RWPE1 (cell line): ENCODE results near the gene EEF2K.

ENCODE experiments used
- CTCF ChIA-PET: fragments of 350-600 bp; sonication (Branson Sonifier 250); formaldehyde crosslinking; extraction: SDS; loops from one replicate; lab custom pipeline; 2021; lab: Yijun Ruan, JAX
- POLR2A ChIA-PET: fragments of 400-600 bp; formaldehyde crosslinking; extraction: SDS; loops from one replicate; lab custom pipeline; 2020; ENCODE audit warnings: antibody characterized with exemption; ENCODE audit not compliant: low non-redundant PET; lab: Yijun Ruan, JAX
- DNase-seq: peaks from one replicate; pipeline ENCODE4 v3.0.0; 2012; ENCODE audit warnings: low spot score
- H3K27ac ChIP-seq: fragments of 450-650 bp; 2 replicates; pipeline ENCODE4 v1.5.1; 2017
- TF ChIP-seq, protein P1 (sequence below): fragments of 450-650 bp; conservative IDR thresholded peaks from 2 replicates; pipeline ENCODE4 v1.5.1; 2017; ENCODE audit warnings: low read depth, mild to moderate bottlenecking

Gene EEF2K

DNA sequence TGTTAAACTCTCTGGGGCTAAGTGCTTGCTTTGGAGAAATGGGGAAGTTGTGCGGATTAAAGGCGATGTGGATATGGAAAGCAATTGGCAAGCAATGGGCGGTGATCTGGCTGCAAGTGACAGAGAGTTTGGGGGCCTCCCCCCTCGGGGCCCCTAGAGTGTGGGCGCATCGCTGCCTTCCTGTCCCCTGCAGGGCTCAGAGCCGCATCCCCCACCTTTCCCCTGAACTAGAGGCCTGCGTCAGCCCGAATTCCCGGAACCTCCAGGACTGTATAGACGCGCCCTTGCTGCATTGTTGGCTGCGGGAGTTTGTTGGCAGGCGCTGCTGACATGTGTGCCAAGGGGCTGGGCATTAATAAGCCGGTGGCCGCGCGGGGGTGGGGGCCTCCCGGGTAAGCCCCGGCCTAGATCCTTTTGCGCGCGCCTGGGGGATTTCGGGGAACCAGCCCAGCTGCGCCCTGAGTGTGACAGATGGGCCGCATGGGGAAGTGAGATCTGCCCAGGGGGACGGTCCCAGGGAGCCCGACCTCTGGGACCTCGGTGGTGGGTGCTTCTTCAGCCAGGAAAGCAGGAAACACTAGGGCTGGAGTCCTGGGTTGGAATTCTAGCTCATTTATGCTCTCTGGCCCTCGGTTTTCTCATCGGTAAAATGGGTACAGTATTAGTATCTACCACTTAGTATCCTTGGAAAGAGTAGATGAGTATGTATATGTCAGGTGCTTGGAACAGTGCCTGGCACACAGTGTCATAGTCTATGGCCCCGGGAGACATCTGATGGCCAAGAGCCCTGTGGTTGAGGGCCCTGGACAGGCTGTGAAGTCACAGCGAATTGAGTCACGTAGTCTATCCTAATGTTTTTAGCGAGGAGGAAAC is 1.0 kb downstream of the EEF2K start:
- peak; percentile 56 for DNase-seq
- TF ChIP-seq, protein P1, sequence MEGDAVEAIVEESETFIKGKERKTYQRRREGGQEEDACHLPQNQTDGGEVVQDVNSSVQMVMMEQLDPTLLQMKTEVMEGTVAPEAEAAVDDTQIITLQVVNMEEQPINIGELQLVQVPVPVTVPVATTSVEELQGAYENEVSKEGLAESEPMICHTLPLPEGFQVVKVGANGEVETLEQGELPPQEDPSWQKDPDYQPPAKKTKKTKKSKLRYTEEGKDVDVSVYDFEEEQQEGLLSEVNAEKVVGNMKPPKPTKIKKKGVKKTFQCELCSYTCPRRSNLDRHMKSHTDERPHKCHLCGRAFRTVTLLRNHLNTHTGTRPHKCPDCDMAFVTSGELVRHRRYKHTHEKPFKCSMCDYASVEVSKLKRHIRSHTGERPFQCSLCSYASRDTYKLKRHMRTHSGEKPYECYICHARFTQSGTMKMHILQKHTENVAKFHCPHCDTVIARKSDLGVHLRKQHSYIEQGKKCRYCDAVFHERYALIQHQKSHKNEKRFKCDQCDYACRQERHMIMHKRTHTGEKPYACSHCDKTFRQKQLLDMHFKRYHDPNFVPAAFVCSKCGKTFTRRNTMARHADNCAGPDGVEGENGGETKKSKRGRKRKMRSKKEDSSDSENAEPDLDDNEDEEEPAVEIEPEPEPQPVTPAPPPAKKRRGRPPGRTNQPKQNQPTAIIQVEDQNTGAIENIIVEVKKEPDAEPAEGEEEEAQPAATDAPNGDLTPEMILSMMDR, result no peak
- POLR2A ChIA-PET, result interaction anchor here (0.6 kb wide), 1 partner anchor 30 kb away, joined by 3 read pairs; no protein-coding TSS in a partner anchor
- CTCF ChIA-PET, result interaction anchor here (0.5 to 2.3 kb wide), 7 partner anchors 12 to 1101 kb away, joined by 3 to 5 read pairs (median 4); no protein-coding TSS in a partner anchor
- H3K27ac ChIP-seq, result peak overlapping the region; percentile 92

DNA sequence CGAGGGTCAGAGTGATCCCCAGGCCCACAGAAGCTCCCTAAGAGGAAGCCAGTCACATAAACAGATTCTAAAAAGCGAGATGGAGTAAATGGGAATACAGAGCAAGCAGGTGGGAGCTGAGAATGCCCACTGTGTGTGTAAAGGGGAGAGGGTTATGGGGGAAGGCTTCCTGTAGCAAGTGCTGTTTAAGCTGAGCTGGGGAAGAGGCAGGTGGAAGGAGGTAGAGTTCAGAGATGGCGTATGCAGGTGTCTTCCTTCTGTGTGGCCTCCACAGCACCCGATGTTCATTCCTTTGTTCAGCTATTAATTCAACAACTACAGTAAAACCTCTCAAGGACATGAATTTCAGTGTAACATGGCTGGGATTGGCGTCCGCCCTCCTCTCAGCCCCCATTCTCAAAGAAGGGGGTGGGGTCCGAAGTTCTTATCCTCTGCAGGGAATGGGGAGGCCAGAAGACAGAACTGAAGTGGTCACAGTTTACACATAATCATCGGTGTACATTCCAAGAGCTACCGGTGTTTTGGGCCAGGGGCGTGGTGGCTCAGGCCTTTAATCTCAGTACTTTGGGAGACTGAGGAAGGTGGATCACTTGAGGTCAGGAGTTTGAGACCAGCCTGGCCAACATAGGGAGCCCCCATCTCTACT is 1.8 kb downstream of the EEF2K start:
- peak overlapping the region; percentile 92 for H3K27ac ChIP-seq
- TF ChIP-seq, protein P1, result no peak
- CTCF ChIA-PET, result interaction anchor here (0.6 to 2.3 kb wide), 2 partner anchors 13 to 197 kb away, joined by 3 to 5 read pairs; no protein-coding TSS in a partner anchor
- POLR2A ChIA-PET, result no interaction called here
- DNase-seq, result no peak

DNA sequence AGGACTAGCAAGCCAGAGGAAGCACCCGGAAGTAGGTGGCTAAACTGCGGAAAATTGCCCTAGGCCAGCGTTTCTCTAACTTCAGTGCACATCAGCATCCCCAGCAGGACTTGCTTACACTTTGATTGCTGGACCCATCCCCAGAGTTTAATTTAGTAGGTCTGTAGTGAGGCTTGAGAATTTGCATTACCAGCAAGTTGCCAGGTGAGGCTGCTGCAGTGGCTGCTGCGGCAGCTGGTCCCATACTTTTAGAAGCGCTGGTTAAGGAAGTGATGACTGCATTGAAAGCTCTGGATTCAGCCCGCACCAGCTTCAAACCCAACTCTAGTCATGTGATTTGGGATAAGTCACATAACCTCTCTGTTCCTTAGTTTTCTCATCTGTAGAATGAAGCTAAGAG is 4.2 kb downstream of the EEF2K start:
- TF ChIP-seq, protein P1, result no peak
- no peak for DNase-seq
- peak overlapping the region; percentile 92 for H3K27ac ChIP-seq
- POLR2A ChIA-PET, result interaction anchor here (0.6 kb wide), 1 partner anchor 19 kb away, joined by 3 read pairs; no protein-coding TSS in a partner anchor
- CTCF ChIA-PET, result interaction anchor here (1.1 kb wide), 1 partner anchor 111 kb away, joined by 3 read pairs; no protein-coding TSS in a partner anchor

DNA sequence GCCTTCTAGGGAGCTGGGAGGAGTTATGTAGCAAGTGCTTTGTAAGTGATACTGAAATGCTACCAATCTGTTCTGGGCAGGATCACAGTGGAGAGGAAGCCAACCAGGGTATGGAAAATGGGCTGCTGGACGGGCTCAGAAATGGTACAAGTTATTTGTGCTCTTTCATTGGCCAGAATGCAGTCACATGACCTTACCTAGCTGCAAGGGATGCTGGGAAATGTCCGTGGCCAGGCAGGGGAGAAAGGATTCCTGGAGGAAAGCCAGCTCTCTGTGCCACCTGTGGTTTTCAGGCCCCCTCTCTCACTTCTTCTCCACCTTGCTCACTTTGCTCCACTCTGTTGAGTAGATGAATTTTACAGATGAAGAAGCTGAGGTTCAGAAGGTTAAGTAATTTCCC is 4.8 kb downstream of the EEF2K start:
- POLR2A ChIA-PET, result interaction anchor here (0.6 kb wide), 2 partner anchors 20 to 561 kb away, joined by 3 to 7 read pairs; no protein-coding TSS in a partner anchor
- CTCF ChIA-PET, result interaction anchor here (1.1 kb wide), 1 partner anchor 112 kb away, joined by 3 read pairs; no protein-coding TSS in a partner anchor
- peak overlapping the region; percentile 92 for H3K27ac ChIP-seq
- no peak for DNase-seq
- TF ChIP-seq, protein P1, result no peak

DNA sequence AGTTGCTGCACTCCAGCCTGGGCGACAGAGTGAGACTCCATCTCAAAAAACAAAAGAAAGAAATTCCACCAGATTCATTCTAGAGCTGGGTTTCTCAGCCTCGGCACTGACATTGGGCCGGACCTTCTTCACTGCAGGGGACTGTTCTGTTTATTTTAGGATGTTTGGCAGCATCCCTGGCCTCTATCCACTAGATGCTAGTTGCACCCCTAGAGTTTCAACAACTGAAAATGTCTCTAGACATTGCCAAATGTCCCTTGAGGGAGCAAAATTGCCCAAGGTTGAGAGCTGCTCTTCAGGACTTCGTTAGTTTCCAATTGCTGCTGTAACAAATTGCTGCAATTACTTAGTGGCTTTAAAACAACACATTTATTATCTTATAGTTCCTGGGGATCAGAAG is 7.2 kb downstream of the EEF2K start:
- CTCF ChIA-PET, result no interaction called here
- TF ChIP-seq, protein P1, result no peak
- H3K27ac ChIP-seq, result no peak overlapping the region
- no peak for DNase-seq
- POLR2A ChIA-PET, result no interaction called here

DNA sequence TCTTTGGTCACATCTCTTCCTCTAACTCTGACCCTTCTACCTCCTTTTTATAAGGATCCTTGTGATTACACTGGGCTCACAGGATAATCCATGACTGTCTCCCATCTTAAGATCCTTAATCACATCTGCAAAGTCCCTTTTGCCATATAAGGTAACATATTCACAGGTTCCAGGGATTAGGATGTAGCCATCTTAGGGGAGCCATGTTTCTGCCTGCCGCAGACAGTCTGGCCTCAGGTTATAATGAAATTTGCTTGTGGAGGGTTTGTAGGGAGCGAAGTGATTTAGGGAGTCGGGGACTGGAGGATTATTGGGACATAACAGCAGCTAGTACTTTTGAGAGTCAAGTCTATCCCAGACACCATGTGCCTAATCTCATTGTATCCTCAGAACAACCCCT is 7.7 kb downstream of the EEF2K start:
- DNase-seq, result no peak
- CTCF ChIA-PET, result no interaction called here
- TF ChIP-seq, protein P1, result no peak
- no peak overlapping the region for H3K27ac ChIP-seq
- POLR2A ChIA-PET, result no interaction called here
